ENCODE results near the gene PSMA7.
A peak's percentile ranks its signal among the peaks of the same experiment; 100 is the strongest.

Gene PSMA7

GRCh38 chr20:62143081-62143956 is at the start of gene PSMA7, which contains the start of gene SS18L1:
Gene PSMA7 (minus strand): TSS chr20:62143394. CDS start chr20:62143303, 91 bp downstream.
Gene SS18L1 (plus strand): TSS chr20:62143769. CDS start chr20:62143821, 52 bp downstream.
- peak; percentile 84 for DNase-seq

DNA sequence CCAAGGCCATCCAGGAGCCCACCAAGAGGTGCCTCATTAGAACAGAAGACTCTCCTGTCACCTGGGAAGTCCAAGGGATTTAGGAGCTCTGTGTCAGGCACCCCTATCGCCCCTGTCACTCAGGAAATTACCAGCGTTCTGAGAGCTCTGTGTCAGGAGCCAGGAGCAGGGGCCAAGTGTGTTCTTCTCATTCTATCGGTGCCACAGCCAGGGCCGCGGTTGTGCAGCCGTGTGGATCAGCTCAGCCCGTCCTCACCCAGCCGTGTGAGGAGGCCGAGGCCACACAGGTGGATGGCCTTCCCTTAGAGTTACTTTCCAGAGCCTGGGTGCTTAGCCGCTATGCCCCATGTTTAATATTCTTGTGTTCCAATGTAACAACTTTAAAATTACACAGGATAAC is 49.4 kb upstream of the PSMA7 start:
- DNase-seq = no peak

DNA sequence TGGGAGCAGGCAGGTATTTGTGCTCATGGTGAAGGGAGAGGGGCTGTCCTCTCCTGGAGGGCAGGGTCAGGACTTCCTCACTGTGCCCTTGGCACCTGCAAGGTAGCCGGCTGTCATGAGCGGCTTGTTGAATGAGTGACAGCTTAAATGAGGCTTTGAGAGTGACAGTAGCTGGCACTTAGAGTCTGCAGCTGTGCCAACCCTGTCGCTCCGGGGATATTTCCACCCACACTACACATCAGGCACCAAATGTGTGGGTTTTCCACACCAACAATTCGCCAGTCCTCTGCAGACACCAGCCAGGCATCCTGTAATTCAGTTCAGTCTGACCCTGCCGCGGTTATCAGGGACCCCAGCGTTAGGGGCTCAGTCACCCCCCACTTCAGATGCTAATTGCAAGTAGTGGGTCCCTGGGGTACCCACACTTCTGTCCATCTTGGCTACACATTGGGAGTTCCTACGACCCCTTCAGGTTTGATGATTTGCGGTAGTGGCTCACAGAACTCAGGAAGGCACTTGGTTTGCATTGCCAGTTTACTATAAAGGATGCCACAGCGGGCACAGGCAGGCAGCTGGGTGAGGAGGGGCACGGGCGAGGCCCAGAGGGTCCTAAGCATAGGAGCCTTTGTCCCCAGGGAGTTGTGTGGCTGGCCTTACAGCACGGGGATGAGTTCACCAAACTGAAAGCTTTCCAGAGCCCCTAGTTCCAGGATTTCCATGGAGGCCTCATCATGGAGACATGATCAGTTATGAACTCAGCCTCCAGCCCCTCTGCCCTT is 48.8 kb upstream of the PSMA7 start:
- DNase-seq = no peak

DNA sequence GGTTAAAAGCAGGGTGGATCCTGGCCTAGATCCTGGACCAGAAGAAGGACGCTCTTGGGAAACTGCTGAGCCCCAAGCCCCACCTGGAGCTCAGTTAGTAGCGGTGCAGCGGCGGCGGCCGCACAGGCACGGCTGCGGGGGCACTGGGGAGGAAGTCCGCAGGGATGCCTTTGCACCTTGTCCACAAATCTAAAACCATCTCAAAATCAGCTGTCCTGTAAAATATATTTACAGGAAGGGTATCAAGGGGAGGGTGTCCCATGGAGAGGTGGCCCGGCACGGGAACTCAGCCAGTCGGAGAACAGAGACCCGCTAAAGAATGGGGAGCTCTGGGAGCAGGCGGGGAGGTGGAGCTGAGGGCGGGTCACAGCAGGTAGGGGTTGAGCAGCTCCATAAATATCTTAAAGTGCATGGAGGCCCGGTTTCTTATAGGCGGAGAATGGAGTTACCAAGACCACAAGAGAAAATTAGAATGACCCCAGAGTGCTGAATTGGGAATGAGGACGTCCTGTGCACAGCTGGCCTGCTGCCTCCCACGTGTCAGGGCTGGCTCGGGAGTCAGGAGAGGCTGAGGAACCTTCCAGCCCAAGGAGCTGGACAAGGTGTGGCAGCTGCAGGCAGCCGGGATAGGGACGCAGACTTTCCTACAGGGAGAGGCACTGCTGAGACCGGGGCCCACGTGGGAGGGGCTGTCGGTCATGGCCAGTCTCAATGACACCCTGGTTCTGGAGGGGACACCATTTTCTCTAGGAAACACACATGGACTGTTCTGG is 47.6 kb upstream of the PSMA7 start:
- no peak for DNase-seq

DNA sequence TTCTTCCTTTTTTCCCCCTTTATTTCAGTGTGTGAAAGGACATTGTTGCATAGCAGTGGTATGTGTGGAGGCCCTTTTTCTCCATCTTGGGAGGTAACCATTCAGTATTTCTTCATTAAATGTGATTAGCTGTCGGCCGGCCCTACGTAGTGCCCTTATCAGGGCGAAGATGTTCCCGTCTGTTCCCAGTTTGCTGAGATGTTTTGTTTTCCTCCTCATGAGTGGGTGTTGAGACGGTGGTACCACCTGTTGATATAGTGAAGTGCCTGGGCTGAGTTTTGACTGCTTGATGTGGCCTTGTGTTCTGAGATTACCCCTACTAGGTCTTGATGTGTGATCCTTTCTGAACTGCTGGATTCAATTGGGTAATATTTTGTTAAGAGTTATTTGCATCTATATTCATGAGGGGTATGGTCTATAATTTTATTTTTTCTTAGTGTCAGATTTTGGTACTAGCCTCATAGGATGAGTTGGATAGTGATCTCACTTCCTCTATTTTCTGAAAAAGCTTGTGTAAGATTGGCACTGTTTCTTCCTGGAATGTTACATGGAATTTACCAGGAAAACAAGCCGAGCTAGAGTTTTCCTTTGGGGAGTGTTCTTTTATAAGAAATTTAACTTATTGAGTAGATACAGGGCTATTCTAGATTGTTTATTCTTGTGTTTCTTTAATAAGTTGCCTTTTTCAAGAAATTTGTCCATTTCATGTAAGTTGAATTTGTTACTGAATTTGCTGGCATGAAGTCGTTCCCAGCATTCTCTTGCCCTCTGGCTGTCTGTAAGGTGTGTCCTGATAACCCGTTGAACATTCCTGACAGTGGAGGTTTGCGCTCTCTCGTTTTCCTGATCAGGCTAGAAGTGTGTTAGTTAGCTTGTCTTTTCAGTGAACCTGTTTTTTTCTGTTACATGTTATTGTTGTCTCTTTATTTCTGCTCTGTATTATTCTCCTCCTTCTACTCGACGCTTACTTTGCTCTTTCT is 44.0 kb upstream of the PSMA7 start:
- DNase-seq = no peak

DNA sequence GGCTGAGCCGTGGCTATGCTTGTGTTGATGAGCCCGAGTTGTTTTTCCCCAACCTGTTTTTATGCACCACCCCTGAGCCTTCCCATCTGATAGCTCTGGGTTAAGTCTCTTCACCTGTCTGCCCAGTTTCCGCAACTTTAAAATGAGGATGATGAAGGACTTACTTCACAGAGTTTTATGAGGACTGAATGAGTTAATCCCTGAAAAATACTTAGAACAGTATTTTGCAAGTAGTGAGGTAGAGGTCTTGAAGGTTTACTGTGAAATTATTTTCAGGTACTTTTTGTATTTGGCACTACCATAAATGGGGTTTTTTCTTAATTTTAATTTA is 42.9 kb upstream of the PSMA7 start:
- DNase-seq = no peak

GRCh38 chr20:62183426-62184142 is 40.4 kb upstream of the PSMA7 start:
- no peak for DNase-seq

- peak; percentile 92 for DNase-seq
These were observed 39.6 kb upstream of the PSMA7 start, which contains the start of gene MTG2 for GRCh38 chr20:62182469-62183425. Gene MTG2 (plus strand): TSS chr20:62183028. CDS start chr20:62193421, 10,393 bp downstream.

DNA sequence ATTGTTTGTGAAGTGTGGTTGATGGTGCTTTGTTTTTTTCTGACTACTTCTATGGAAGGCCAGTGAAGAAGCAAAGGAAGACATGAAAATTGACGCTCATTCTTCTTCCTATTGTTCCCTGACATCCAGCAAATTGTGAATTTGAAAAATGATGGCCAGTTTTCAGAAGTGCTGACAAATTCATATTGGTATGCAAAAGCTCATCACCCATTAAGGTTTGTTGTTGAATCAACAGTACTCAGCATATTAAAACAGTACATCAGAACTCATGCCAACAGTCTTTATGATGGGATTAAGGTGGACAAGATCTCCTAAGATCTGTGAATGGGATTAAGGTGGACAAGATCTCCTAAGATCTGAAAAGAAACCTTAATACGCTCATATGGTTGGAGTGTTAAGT is 38.6 kb upstream of the PSMA7 start:
- no peak for DNase-seq

GRCh38 chr20:62179162-62179504 is 35.9 kb upstream of the PSMA7 start:
- no peak for DNase-seq

GRCh38 chr20:62178316-62179161 is 35.3 kb upstream of the PSMA7 start:
- DNase-seq = no peak

GRCh38 chr20:62177307-62177706 is 34.1 kb upstream of the PSMA7 start:
- no peak for DNase-seq

DNA sequence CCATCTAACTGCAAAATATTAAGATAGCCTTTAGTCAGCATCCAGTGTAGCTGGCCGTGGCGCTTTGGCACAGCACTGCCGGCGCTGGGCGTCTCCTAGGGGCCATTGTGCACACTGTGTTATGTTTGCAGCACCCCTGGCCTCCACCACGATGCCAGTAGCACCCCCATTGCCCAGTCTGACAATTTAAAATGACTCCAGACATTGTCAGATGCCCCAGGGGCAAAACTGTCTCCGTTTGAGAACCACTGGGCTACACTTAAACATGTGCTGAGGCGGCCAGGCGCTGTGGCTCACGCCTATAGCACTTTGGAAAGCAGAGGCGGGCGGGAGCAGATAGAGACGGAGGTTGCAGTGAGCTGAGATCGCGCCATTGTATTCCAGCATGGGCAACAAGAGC is 33.7 kb upstream of the PSMA7 start:
- DNase-seq = no peak

DNA sequence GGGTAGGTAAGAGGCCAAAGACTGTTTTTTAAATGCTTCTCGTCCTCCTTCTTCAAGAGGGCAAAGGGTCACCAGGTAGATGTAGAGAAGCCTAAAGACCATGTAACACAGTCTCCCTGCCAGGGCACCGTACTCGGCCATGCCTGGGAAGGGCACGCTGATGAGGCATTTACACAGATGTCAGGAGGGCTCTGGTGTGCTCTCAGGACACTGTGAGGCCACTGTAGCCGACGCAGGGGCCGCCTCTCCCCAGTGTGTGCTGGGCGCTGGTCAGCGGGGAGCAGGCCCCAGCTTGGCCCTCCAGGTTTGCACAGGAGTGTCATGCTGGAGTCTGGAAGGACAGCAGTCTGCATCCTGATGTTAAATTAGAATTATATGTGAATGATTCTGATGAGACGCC is 32.5 kb upstream of the PSMA7 start:
- no peak for DNase-seq

DNA sequence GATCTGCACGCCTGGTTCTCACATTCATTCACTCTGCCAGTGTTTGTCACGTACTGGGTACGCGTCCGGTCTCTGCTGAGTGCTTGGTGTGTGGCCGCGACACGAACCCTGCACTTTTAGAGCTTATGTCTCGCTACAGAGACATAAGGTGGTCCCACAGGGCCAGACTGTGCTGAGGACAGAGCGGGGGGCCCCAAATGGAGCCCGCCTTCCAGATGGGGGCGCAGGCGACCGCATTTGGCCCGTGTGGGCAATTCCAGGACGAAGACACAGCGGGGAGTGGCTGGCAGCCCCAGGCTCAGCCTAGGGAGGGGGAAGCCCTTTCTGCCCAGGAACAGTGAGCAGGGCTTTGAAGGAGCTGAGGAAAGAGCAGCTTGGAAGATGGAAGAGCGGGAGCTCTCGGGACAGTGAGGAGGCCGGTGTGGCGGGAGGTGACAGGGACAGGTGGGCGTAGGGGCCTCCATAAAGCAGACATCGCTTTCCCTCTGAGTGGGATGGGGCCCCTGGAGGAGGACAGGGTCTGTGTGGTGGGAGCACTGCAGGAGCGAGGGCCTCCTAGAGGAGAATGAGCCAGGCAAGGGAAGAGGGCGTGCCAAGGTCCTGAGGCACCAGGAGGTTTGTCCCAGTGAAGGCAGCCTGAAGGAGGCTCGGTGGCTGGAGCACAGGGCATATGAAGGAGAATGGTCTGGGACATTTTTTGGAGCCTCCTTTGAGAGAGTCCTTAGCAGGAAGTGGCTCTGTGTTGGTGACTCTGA is 31.9 kb upstream of the PSMA7 start:
- no peak for DNase-seq

DNA sequence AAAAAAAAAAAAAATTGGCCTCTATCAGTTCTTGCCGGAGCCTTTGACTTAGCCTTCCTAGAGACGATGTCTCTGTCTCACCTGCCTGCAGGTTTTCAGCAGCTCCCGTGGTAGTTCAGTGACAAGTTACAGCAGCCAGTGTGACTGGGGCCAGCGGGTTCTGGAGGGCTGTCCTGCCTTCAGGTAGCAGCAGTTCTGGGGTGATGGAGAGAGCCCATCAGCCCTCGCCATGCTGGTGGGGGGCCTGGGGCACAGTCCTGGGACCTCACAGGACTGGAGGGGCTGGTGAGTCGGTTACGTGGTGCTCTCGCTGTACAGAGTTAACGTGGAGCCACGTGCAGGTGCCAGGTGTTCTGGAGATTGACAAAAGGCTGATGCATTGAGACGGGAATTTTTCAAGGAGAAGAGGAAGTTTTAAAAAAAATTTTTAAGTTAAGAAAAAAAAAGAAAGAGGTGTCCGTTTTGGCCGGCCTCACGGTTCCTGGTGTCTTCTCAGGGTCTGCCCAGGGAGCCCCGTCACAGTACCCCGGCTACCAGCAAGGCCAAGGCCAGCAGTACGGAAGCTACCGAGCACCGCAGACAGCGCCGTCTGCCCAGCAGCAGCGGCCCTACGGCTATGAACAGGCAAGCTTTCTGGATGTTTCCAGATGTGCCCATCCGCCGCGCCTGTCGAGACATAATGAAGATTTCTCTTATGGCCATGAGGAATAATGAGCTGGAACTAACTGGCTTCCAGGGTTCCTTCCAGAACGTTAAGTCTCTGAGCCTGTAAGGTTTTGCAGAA is 31.0 kb upstream of the PSMA7 start:
- no peak for DNase-seq

DNA sequence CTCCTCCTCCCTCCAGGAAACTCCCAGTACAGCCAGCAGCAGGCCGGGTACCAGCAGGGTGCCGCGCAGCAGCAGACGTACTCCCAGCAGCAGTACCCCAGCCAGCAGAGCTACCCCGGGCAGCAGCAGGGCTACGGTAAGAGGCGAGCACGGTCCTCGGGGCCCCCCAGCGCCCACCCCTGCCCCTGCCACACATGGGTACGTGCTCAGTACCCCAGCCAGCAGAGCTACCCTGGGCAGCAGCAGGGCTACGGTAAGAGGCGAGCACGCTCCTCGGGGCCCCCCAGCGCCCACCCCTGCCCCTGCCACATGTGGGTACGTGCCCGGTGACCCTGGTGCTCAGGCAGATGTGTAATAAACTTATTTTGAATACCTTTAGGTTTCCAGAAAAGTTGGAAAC is 29.5 kb upstream of the PSMA7 start:
- DNase-seq = no peak

DNA sequence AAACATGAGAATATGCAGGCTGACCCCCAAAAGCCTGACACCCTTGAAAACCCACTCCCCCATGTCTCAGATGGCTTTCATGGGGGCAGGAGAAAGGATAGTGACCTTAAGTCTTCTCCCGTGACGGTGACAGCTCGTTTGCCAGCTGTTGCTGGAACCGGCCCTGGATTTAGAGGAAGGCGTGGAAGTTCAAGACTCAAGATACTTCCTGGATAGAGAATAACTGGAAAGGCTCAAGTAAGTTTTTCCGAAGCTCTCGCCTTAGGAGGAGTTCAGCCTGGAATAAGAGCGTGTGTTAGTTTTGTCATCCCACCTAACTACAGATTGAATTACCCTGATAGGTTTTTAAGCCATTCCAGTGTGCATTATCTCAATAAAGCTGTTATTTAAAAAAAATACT is 28.1 kb upstream of the PSMA7 start:
- DNase-seq = no peak

All from NCI-H1436 (cell line).